Small intestine (tissue), 7 donors: ENCODE measurements around the gene PRKCA. TPM values are rescaled to one million over a fixed set of nuclear protein-coding genes. Genes with fewer than 3 reads are reported as not detected.

Experiments
- DNase-seq, 2 donors: peaks; one replicate each; pipeline versions ENCODE4 v3.0.0 to v3.0.0-alpha.2; 2013
- FAIRE-seq: peaks from 2 replicates; lab custom pipeline; 2012; peaks lifted over from hg19 to GRCh38; lab: Jason Lieb, UNC
- H3K27ac ChIP-seq, 3 donors: one replicate each; pipeline ENCODE4 v1.5.1; 2013; ENCODE audit warnings: low read length in 2 of 3, mild to moderate bottlenecking in 2 of 3, control low read depth in 1 of 3, inconsistent platforms in 1 of 3, low read depth in 1 of 3, moderate library complexity in 1 of 3
- H3K27me3 ChIP-seq, 3 donors: one replicate each; pipeline ENCODE4 v1.6.1; 2013; ENCODE audit warnings: low read length in 3 of 3, inconsistent platforms in 1 of 3; ENCODE audit not compliant: control insufficient read depth in 3 of 3, insufficient read depth in 3 of 3
- H3K36me3 ChIP-seq, 3 donors: one replicate each; pipeline ENCODE4 v1.6.1; 2013; ENCODE audit warnings: low read length in 3 of 3, inconsistent platforms in 1 of 3, low read depth in 1 of 3, mild to moderate bottlenecking in 1 of 3, moderate library complexity in 1 of 3; ENCODE audit not compliant: control insufficient read depth in 3 of 3, insufficient read depth in 2 of 3
- H3K4me1 ChIP-seq, 3 donors: one replicate each; pipeline ENCODE4 v1.6.1; 2013; ENCODE audit warnings: low read length in 2 of 3, inconsistent platforms in 1 of 3, low read depth in 1 of 3, mild to moderate bottlenecking in 1 of 3, moderate library complexity in 1 of 3; ENCODE audit not compliant: control insufficient read depth in 3 of 3, insufficient read depth in 2 of 3
- H3K4me3 ChIP-seq, 3 donors: one replicate each; pipeline ENCODE4 v1.5.1; 2013; ENCODE audit warnings: low read length in 3 of 3, control low read depth in 1 of 3, inconsistent platforms in 1 of 3, low read depth in 1 of 3, mild to moderate bottlenecking in 1 of 3, moderate library complexity in 1 of 3
- H3K9me3 ChIP-seq, 2 donors: one replicate each; pipeline ENCODE4 v1.6.1; 2013; ENCODE audit warnings: low read depth in 1 of 2, low read length in 1 of 2; ENCODE audit not compliant: control insufficient read depth in 2 of 2, insufficient read depth in 1 of 2
- WGBS, 3 donors: extraction: QIAGEN DNeasy Blood & Tissue Kit; methylation state at CpG; one replicate each; pipeline ENCODE4 v1.1.7; 2013; 5-methylcytosine and 5-hydroxymethylcytosine counted together
- polyA plus RNA-seq, 4 donors: library from polyadenylated mRNA; stranded (reverse) in 3 of 4; unstranded in 1 of 4; fragments of 200-250 nt in 3 of 4; fragments of 120-200 nt in 1 of 4; gene quantifications; one replicate each; pipeline versions ENCODE4 v1.2.1 to v1.2.3, GENCODE V29; 2013
- donor health status: healthy with polysubstance abuse.
- donor health status: control.
- donor health status: control.
- donor health status: Bipolar disorder and iron deficiency.
- donor health status: healthy.

Gene PRKCA
- polyA plus RNA-seq, 4 donors: 11.3 to 26.6 (median 22.9) TPM

- 78 to 86% (median 80%) methylated on average over 3 of the region's 3 CpGs for WGBS, 3 donors
- no peak for DNase-seq
- Histone ChIP-seq H3K36me3 (no peaks in the 10 kb centered on the region), H3K4me3 (no peak overlapping the region), H3K9me3 (no peaks in the 10 kb centered on the region), H3K4me1 (peaks cover 2 to 23% (median 13%) of the 10 kb centered on the region in 3 donors), H3K27ac (no peak overlapping the region), H3K27me3 (no peaks in the 10 kb centered on the region)
- no peak for FAIRE-seq
These were observed 208.7 kb downstream of the PRKCA start for GRCh38 chr17:66511135-66511534.

DNA sequence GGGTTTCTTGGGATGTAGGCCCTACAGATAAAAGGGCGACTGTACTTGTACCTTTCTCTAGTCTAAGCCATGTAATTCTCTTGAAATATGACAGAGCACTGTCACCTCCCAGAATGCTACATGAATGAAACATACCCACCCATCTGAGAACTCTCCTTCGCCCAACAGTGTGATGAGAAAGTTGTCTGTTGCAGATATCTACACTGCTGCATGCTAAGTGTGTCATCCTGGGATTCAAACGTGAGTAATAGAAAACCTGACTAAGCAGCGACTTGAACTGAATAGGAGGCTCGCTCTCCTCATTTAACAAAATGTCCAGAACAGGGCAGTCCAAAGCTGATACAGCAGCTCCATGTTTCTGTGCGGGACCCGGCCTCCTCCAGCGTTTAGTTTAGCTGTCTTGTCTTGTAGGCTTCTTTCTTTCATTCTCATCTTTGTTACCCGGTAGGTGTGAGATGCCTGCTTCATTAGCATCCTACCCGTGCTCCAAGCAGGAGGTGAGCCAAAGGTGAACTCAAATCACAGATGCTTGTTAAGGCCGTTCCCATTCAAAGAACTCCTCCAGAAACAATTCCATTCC is 211.9 kb downstream of the PRKCA start:
- no peak for DNase-seq
- WGBS, 3 donors: 84 to 91% (median 88%) methylated on average over 11 of the region's 11 CpGs
- H3K27me3 ChIP-seq: no peaks in the 10 kb centered on the region

GRCh38 chr17:66515974-66516373 is 213.6 kb downstream of the PRKCA start:
- WGBS, 3 donors: 91 to 93% (median 92%) methylated on average over 4 of the region's 4 CpGs
- no peak overlapping the region for H3K4me3 ChIP-seq
- peaks cover 0 to 3% (median 0%) of the 10 kb centered on the region in 3 donors for H3K36me3 ChIP-seq
- H3K9me3 ChIP-seq: no peaks in the 10 kb centered on the region
- no peak for FAIRE-seq
- H3K27ac ChIP-seq: no peak overlapping the region
- DNase-seq: no peak
- no peaks in the 10 kb centered on the region for H3K27me3 ChIP-seq
- no peaks in the 10 kb centered on the region for H3K4me1 ChIP-seq

More for the DNA sequence above, 211.9 kb downstream of the PRKCA start:
- Histone ChIP-seq H3K4me1 (peaks cover 0 to 6% (median 3%) of the 10 kb centered on the region in 3 donors), H3K9me3 (no peaks in the 10 kb centered on the region), H3K4me3 (no peak overlapping the region), H3K36me3 (peaks cover 0 to 3% (median 0%) of the 10 kb centered on the region in 3 donors), H3K27ac (no peak overlapping the region)
- FAIRE-seq: no peak

- 78 to 92% (median 90%) methylated on average over 9 of the region's 9 CpGs for WGBS, 3 donors
- no peaks in the 10 kb centered on the region for H3K4me1 ChIP-seq
- H3K36me3 ChIP-seq: peaks cover 0 to 3% (median 0%) of the 10 kb centered on the region in 3 donors
- H3K4me3 ChIP-seq: no peak overlapping the region
- H3K27me3 ChIP-seq: no peaks in the 10 kb centered on the region
- H3K27ac ChIP-seq: no peak overlapping the region
- FAIRE-seq (no peak), DNase-seq (no peak)
- H3K9me3 ChIP-seq: no peaks in the 10 kb centered on the region
These were observed 215.1 kb downstream of the PRKCA start for GRCh38 chr17:66517336-66518009.

- Histone ChIP-seq H3K4me1 (peaks cover 0 to 3% (median 0%) of the 10 kb centered on the region in 3 donors), H3K27me3 (no peaks in the 10 kb centered on the region), H3K4me3 (no peak overlapping the region), H3K36me3 (peaks cover 0 to 3% (median 0%) of the 10 kb centered on the region in 3 donors), H3K27ac (no peak overlapping the region), H3K9me3 (no peaks in the 10 kb centered on the region)
- FAIRE-seq (no peak), DNase-seq (no peak)
- WGBS, 3 donors: 86 to 92% (median 89%) methylated on average over 4 of the region's 4 CpGs
These were observed 215.7 kb downstream of the PRKCA start for GRCh38 chr17:66518108-66518507.

DNA sequence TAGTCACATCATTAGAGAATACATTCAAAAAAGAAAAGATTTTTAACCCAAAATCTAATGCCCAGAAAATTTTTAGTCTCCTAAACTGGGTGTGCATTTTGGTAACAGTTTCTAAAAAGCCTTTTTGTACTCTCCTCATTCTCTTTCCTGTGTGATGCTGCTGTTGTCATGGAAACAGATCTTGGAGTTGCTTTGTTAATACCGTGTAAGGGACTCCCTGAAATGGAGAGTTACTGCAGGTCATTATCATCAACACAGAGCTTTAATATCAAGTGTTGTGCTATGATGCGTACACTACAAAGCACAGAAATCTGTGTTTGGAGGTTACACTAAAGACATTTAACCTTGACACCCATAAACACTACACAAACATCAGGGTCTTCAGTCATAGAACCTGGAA is 216.3 kb downstream of the PRKCA start:
- DNase-seq (no peak), FAIRE-seq (no peak)
- peaks cover 0 to 4% (median 0%) of the 10 kb centered on the region in 3 donors for H3K4me1 ChIP-seq
- no peak overlapping the region for H3K4me3 ChIP-seq
- H3K27ac ChIP-seq: no peak overlapping the region
- H3K27me3 ChIP-seq: no peaks in the 10 kb centered on the region
- H3K9me3 ChIP-seq: no peaks in the 10 kb centered on the region
- peaks cover 0 to 3% (median 0%) of the 10 kb centered on the region in 3 donors for H3K36me3 ChIP-seq
- 71 to 86% (median 74%) methylated on average over 2 of the region's 2 CpGs for WGBS, 3 donors

GRCh38 chr17:66519154-66519553 is 216.7 kb downstream of the PRKCA start:
- Histone ChIP-seq H3K27me3 (no peaks in the 10 kb centered on the region), H3K27ac (no peak overlapping the region), H3K4me3 (no peak overlapping the region), H3K4me1 (peaks cover 0 to 6% (median 3%) of the 10 kb centered on the region in 3 donors), H3K9me3 (no peaks in the 10 kb centered on the region), H3K36me3 (peaks cover 0 to 3% (median 0%) of the 10 kb centered on the region in 3 donors)
- WGBS, 3 donors: 88 to 94% (median 88%) methylated on average over 3 of the region's 3 CpGs
- DNase-seq (no peak), FAIRE-seq (no peak)

DNA sequence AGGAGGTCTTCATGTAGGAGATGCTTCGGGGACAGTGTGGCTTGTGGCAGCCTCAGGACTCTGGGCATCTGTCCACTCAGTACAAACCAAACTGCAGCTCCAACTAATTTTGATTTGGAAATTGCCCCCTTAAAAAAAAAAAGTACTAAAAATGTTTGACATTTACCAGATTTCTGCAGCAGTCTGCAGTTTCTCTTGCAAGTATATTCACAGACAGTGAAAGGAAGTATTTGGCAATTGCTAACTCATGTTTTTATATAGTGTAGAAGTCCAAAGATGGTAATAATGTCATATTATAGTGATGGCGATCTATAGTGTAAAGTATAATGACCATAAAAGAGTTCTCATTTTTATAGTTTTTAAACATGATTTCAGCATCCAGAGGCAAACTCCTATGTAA is 218.6 kb downstream of the PRKCA start:
- FAIRE-seq: no peak
- H3K36me3 ChIP-seq: peaks cover 0 to 3% (median 0%) of the 10 kb centered on the region in 3 donors

More for the DNA sequence above, 218.6 kb downstream of the PRKCA start:
- Histone ChIP-seq H3K27me3 (no peaks in the 10 kb centered on the region), H3K4me1 (peaks cover 0 to 6% (median 3%) of the 10 kb centered on the region in 3 donors), H3K4me3 (no peak overlapping the region), H3K27ac (no peak overlapping the region), H3K9me3 (no peaks in the 10 kb centered on the region)
- DNase-seq: no peak
- WGBS, 3 donors: 61 to 78% (median 68%) methylated on average over 2 of the region's 2 CpGs
